ENCODE measurements around the gene LAMTOR4. TPM values are rescaled to one million over a fixed set of nuclear protein-coding genes. Genes with fewer than 3 reads are reported as not detected.
A peak's percentile ranks its signal among the peaks of the same experiment; 100 is the strongest.

Gene LAMTOR4
- total RNA-seq (2014; rRNA removed; shearing (Covaris generic)), result 225 and 232 TPM in 2 replicates

GRCh38 chr7:100148559-100149328 lies at the start of gene LAMTOR4:
LAMTOR4 (plus strand) TSS chr7:100148918; CDS start chr7:100148973, 55 bp downstream.
- DNase-seq (ENCODE audit: low read depth), result peak; percentile 100

GRCh38 chr7:100099452-100099851 lies 49.3 kb upstream of the LAMTOR4 start:
- no peak for DNase-seq (ENCODE audit: low read depth)

DNA sequence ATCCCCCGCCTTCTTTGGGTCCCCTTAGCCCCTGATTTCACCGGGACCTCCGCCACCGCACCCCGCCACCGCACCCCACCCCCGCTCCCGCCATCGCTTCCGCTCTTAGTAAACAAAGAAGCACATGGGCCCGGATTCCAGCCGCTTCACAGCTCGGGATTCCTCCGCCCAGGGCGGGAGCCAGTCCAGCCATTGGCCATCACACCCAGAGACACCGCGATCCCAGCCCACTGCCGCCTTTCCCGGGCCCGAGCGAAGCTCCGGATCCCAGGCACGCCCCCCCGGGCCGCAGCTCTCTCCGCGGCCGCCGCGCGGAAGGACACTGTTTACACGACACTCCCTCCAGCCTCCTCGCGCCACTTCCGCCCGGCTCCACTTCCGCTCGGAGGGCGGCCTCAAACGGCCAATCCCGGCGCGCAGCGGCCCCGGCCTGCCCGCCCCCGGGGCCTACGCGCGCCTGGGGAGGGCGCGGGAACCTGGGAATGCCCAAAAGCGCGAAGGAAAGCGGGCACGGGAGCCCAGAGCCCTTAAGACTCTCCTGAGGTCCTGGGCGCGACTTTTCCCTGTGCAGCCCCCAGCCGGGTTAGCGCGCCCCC lies 48.2 kb upstream of the LAMTOR4 start:
- peak; percentile 99 for DNase-seq (ENCODE audit: low read depth)

GRCh38 chr7:100101016-100101862 lies 47.5 kb upstream of the LAMTOR4 start, which contains the start of the genes AP4M1 and MCM7:
AP4M1 (plus strand) TSS chr7:100101643; CDS start chr7:100101715, 72 bp downstream.
MCM7 (minus strand) TSS chr7:100101397; CDS start chr7:100101294, 103 bp downstream.
- peak; percentile 100 for DNase-seq (ENCODE audit: low read depth)

DNA sequence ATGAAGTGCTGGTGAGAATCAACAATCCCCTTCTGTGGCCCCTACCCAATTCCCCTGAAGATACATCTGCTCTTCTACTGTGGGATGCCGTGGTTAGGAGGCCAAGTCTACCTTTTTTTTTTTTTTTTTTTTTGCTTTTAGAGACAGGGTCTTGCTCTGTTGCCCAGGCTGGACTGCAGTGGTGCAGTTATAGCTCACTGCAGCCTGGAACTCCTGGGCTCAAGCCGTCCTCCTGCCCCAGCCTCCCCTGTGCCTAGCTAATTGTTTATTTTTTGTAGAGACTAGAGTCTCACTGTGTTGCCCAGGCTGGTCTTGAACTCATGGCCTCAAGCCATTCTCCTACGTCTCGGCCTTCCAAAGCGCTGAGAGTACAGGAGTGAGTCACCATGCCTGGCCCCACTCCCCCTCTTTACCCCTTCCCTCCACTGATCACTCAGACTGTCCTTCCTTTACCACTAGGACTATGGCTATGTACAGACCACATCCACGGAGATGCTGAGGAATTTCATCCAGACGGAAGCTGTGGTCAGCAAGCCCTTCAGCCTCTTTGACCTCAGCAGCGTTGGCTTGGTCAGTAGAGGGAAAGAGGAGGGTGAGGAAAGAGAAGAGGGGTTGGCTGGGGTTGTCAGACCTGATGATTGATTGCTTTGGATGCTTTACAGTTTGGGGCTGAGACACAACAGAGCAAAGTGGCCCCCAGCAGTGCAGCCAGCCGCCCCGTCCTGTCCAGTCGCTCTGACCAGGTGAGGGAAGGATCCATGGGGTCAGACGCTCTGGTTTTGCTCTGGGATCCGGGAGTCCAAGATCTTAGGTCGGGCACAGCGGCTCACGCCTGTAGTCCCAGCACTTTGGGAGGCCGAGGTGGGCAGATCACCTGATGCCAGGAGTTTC lies 45.5 kb upstream of the LAMTOR4 start:
- peak; percentile 79 for DNase-seq (ENCODE audit: low read depth)

DNA sequence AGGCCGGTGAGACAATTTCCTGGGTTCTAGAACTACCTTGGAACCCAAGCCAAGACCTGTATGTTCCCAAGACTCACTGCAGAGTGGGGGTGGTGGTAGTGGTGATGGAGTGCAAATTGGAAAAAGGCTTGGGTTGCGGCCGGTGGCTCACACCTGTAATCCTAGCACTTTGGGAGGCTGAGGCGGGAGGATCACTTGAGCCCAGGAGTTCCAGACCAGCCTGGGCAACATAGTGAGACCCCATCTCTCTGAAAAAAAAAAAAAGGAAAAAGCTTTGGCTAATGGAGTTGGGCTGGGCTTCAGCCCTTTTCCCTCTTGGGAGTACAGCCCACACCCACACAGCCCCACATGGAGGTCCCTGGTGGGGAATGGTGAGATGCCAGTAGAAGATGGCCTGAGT lies 43.2 kb upstream of the LAMTOR4 start:
- DNase-seq (ENCODE audit: low read depth), result no peak

GRCh38 chr7:100106633-100107032 lies 42.1 kb upstream of the LAMTOR4 start:
- no peak for DNase-seq (ENCODE audit: low read depth)

- DNase-seq (ENCODE audit: low read depth), result no peak
Observed at GRCh38 chr7:100107125-100107737, 41.5 kb upstream of the LAMTOR4 start.

GRCh38 chr7:100107890-100108289 lies 40.8 kb upstream of the LAMTOR4 start:
- DNase-seq (ENCODE audit: low read depth), result no peak

GRCh38 chr7:100109521-100110163 lies 39.1 kb upstream of the LAMTOR4 start:
- no peak for DNase-seq (ENCODE audit: low read depth)

DNA sequence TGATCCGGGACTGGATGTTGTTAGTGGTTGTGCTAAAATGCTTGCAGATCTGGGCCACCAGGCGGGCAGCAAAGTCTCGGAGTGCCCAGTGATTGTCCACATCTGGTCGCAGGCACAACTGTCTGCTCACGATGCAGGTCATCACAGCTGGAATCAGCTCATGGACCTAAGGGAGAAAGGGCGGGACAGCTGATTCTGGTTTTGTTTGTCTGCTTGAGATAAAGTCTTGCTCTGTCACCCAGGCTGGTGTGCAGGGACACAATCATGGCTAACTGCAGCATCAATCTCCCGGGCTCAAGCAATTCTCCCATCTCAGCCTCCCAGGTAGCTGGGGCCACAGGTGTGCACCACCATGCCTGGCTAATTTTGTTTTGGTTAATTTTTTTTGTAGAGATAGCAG lies 37.6 kb upstream of the LAMTOR4 start:
- no peak for DNase-seq (ENCODE audit: low read depth)

DNA sequence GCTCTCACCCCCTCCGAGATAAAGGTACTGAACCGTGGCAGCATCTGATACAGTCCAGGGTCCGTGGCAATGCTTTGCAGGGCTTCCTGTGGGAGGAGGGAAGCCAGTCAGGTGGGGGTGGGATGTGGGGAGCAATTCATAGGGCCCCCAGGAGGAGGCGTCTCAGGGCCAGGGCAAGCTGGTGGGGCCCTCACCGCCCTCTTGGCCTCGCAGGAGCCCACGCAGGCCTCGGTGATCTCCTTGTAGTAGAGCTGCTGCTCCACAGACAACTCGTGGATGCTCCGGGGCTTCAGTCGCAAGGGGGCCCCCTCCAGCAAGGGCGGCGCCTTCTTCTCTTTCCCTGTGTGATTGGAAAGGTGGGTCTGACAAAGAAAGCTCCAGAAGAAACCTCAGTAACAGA lies 36.8 kb upstream of the LAMTOR4 start:
- no peak for DNase-seq (ENCODE audit: low read depth)

DNA sequence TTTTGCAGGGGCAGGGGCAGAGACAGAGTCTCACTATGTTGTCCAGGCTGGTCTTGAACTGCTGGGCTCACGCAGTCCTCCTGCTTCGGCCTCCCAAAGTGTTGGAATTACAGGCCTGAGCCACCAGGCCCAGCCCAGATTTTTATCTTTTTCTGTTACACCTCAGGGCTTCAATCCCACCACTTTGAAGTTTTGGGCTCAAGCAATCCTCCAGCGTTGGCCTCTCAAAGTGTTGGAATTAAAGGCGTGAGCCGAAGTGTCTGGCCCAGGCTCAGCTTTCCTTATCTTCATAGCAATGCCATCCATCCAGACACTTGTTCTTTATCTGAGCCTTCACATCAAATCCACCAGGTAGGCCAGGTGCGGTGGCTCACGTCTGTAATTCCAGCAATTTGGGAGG lies 33.7 kb upstream of the LAMTOR4 start:
- DNase-seq (ENCODE audit: low read depth), result no peak

DNA sequence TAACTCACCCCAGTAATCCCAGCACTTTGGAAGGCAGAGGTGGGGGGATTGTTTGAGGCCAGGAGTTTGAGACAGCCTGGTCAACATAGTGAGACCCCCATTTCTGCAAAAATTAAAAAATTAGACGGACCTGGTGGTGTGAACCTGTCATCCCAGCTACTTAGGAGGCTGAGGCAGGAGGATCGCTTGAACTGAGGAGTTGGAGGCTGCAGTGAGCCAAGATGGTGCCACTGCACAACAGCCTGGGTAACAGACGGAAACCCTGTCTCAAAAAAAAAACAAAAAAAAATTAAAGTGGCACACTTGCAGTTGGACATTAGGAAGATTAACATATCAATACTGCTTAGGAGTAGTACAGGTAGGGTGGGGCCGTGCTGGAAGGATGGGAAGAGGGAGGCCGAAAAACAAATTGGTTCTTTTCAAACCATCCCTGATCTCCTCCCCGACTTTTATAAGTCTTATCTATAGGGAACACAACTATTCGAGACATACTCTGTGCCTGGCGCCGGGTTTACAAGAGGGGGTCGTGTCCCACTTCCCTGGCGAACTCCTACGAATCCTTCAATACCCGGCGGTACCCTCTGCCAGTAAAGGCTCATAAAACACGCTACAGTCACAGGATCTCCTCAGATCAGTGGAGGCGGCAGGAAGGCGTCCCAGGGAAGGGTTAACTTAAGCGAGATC lies 30.2 kb upstream of the LAMTOR4 start:
- no peak for DNase-seq (ENCODE audit: low read depth)

- peak; percentile 100 for DNase-seq (ENCODE audit: low read depth)
Observed at GRCh38 chr7:100119072-100119969, 29.4 kb upstream of the LAMTOR4 start, which contains the start of the genes CNPY4 and TAF6. CNPY4 (plus strand) TSS chr7:100119634; CDS start chr7:100119745, 111 bp downstream. TAF6 (minus strand) TSS chr7:100119358; CDS start chr7:100114209, 5,149 bp downstream.

GRCh38 chr7:100119970-100120732 lies 28.6 kb upstream of the LAMTOR4 start:
- peak; percentile 73 for DNase-seq (ENCODE audit: low read depth)

GRCh38 chr7:100120733-100121036 lies 28.0 kb upstream of the LAMTOR4 start:
- DNase-seq (ENCODE audit: low read depth), result no peak

DNA sequence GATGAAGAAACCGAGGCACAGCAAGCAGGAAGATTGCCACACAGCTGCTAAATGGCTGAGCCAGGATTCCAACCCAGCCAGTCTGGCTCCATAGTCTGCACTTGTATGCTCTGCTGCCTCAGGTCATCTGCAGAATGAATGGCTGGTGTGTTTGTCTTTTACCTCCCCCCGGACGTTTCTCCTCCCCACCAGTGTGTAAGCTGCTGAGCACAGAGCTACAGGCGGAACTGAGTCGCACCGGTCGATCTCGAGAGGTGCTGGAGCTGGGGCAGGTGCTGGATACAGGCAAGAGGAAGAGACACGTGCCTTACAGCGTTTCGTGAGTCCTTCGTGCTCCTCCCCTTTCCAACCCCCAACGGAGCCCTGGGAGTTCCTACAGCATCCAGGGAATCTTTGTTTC lies 26.7 kb upstream of the LAMTOR4 start:
- no peak for DNase-seq (ENCODE audit: low read depth)

Measured in Daoy (cell line).